Parathyroid adenoma (tissue), 2 donors: ENCODE results near the gene UBAP2L.

Source experiments
- H2AFZ ChIP-seq: fragments of 300-600 bp; sonication (generic); one replicate; pipeline ENCODE4 v1.7.0; 2017; ENCODE audit warnings: antibody characterized with exemption, mild to moderate bottlenecking
- H3K27ac ChIP-seq: fragments of 300-600 bp; sonication (generic); one replicate; pipeline ENCODE4 v1.7.0; 2017
- H3K27me3 ChIP-seq: fragments of 300-600 bp; sonication (generic); one replicate; pipeline ENCODE4 v1.7.0; 2017; ENCODE audit warnings: low read length; ENCODE audit not compliant: control insufficient read depth, insufficient read depth
- H3K36me3 ChIP-seq: fragments of 300-600 bp; sonication (generic); one replicate; pipeline ENCODE4 v1.7.0; 2017; ENCODE audit warnings: low read length; ENCODE audit not compliant: control insufficient read depth, insufficient read depth
- H3K4me1 ChIP-seq: fragments of 300-600 bp; sonication (generic); one replicate; pipeline ENCODE4 v1.7.0; 2017; ENCODE audit warnings: control low read depth
- H3K4me2 ChIP-seq: fragments of 300-600 bp; sonication (generic); one replicate; pipeline ENCODE4 v1.7.0; 2017; ENCODE audit warnings: low read length
- H3K4me3 ChIP-seq: fragments of 300-600 bp; sonication (generic); one replicate; pipeline ENCODE4 v1.7.0; 2017; ENCODE audit warnings: low read depth, low read length
- H3K79me2 ChIP-seq: fragments of 300-600 bp; sonication (generic); one replicate; pipeline ENCODE4 v1.7.0; 2017; ENCODE audit warnings: control low read depth
- H3K9ac ChIP-seq: fragments of 300-600 bp; sonication (generic); one replicate; pipeline ENCODE4 v1.7.0; 2017; ENCODE audit warnings: mild to moderate bottlenecking
- H3K9me3 ChIP-seq: fragments of 300-600 bp; sonication (generic); one replicate; pipeline ENCODE4 v1.7.0; 2017; ENCODE audit warnings: low read length; ENCODE audit not compliant: control insufficient read depth
- TF ChIP-seq, protein P1 (sequence below): fragments of 300-600 bp; sonication (generic); IDR thresholded peaks from one replicate; pipeline ENCODE4 v1.7.0; 2017; ENCODE audit warnings: antibody characterized with exemption, mild to moderate bottlenecking
- donor health status: primary hyperparathyroidism.

The UBAP2L gene

DNA sequence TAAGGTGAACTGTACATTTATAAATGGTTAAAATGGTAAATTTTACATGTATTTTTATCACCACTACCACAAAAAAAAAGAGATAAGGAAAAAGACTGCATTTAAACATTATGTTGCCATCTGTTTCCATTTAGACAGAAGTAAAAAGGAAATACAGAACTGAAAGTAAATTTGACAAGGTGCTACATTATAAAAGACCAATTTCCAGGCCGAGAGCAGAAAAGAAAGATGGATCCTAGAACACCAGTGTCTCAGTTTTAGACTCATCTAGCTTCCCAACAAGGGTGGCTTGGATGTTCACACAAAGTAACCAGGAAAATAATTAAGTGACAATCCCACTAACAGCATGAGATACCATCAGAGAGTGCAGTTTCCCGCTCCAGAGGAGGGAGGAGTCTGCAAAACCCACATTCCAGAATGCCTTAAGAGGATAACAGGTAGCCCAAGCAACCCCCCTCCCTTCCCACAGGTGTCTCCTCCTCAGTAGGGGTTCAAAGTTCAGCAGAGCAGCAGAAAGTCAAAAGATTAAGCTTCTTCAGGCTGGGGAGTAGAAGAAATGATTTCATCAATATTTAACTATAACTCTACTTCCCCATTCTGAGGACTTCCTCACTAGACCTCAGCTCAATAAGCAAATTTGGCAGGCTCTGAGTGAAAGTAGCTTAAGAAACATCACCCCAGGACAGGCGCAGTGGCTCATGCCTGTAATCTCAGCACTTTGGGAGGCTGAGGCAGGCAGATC lies 40.6 kb upstream of the UBAP2L start:
- Histone ChIP-seq H3K4me1 (peaks cover 5% of the 10 kb centered on the region), H2AFZ (no peak overlapping the region), H3K9ac (no peak overlapping the region), H3K27ac (no peak overlapping the region), H3K9me3 (no peaks in the 10 kb centered on the region), H3K36me3 (no peaks in the 10 kb centered on the region), H3K27me3 (no peaks in the 10 kb centered on the region), H3K4me2 (no peak overlapping the region), H3K4me3 (no peak overlapping the region), H3K79me2 (peaks cover 18% of the 10 kb centered on the region)
- TF ChIP-seq, protein P1, sequence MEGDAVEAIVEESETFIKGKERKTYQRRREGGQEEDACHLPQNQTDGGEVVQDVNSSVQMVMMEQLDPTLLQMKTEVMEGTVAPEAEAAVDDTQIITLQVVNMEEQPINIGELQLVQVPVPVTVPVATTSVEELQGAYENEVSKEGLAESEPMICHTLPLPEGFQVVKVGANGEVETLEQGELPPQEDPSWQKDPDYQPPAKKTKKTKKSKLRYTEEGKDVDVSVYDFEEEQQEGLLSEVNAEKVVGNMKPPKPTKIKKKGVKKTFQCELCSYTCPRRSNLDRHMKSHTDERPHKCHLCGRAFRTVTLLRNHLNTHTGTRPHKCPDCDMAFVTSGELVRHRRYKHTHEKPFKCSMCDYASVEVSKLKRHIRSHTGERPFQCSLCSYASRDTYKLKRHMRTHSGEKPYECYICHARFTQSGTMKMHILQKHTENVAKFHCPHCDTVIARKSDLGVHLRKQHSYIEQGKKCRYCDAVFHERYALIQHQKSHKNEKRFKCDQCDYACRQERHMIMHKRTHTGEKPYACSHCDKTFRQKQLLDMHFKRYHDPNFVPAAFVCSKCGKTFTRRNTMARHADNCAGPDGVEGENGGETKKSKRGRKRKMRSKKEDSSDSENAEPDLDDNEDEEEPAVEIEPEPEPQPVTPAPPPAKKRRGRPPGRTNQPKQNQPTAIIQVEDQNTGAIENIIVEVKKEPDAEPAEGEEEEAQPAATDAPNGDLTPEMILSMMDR = no peak

DNA sequence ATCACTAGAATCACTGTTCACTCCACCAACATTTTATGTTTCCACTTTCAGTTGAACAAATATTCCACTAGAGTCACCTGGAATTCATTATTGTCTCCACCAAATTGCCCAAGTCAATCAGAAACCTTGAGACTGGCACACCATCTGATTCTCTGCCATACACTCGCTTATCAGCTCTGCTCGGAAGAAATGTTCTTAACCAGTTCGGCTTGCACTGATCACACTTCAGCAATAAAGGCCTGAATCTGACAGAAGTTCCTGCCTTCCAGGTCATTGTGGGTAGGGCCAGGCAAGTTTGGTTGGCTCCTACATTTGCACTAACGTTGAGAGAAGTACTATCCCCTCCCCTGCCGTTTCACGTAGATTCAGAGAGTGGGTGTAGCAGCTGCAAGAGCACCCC lies 38.8 kb upstream of the UBAP2L start:
- Histone ChIP-seq H3K9ac (no peak overlapping the region), H3K79me2 (peaks cover 18% of the 10 kb centered on the region), H3K4me2 (peak overlapping the region; percentile 79), H3K4me3 (peak overlapping the region; percentile 90), H3K36me3 (no peaks in the 10 kb centered on the region), H3K9me3 (no peaks in the 10 kb centered on the region), H3K4me1 (peaks cover 5% of the 10 kb centered on the region), H2AFZ (no peak overlapping the region), H3K27ac (peak overlapping the region; percentile 88), H3K27me3 (no peaks in the 10 kb centered on the region)
- TF ChIP-seq, protein P1 = no peak

DNA sequence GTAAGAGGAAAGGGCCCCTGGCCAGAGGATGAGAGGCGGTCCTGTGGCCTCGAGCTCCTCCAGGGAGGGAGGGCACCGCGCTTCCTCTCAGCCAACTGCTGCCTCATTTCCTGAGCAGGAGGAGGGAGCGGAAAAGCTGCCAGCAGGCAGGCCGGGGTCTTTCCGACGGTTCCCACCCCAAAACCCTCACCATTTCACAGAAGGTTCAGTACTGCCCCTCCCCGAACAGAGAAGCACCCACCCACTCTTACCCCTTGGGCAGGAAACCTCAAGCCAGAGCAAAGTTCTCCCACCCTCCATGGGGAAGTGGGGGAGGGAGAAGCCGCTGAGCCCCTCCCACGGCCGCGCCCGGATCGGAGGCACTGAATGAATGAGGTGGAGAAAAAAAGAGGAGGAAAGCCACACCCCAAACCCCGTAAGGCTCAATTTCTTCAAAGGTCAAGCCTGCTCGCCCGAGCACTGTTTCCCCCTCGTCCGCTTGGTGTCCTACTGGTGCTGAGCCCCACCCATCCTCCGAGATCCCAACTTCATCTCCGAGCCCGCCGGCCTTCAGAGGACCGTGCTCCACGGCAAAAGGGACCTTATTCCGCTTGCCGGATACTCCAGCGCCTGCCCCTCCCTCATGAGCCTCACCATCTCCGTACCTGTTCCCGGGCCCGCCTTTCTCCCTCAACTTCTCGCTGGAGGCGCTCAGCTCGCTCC lies 38.3 kb upstream of the UBAP2L start:
- H3K4me2 ChIP-seq = peak overlapping the region; percentile 79
- peak overlapping the region; percentile 29 for H3K9ac ChIP-seq
- TF ChIP-seq, protein P1 = no peak
- H3K27ac ChIP-seq = peak overlapping the region; percentile 88
- no peaks in the 10 kb centered on the region for H3K9me3 ChIP-seq
- no peaks in the 10 kb centered on the region for H3K36me3 ChIP-seq
- peak overlapping the region; percentile 90 for H3K4me3 ChIP-seq
- no peaks in the 10 kb centered on the region for H3K27me3 ChIP-seq
- H2AFZ ChIP-seq = peak overlapping the region; percentile 87
- peaks cover 5% of the 10 kb centered on the region for H3K4me1 ChIP-seq
- H3K79me2 ChIP-seq = peaks cover 18% of the 10 kb centered on the region

DNA sequence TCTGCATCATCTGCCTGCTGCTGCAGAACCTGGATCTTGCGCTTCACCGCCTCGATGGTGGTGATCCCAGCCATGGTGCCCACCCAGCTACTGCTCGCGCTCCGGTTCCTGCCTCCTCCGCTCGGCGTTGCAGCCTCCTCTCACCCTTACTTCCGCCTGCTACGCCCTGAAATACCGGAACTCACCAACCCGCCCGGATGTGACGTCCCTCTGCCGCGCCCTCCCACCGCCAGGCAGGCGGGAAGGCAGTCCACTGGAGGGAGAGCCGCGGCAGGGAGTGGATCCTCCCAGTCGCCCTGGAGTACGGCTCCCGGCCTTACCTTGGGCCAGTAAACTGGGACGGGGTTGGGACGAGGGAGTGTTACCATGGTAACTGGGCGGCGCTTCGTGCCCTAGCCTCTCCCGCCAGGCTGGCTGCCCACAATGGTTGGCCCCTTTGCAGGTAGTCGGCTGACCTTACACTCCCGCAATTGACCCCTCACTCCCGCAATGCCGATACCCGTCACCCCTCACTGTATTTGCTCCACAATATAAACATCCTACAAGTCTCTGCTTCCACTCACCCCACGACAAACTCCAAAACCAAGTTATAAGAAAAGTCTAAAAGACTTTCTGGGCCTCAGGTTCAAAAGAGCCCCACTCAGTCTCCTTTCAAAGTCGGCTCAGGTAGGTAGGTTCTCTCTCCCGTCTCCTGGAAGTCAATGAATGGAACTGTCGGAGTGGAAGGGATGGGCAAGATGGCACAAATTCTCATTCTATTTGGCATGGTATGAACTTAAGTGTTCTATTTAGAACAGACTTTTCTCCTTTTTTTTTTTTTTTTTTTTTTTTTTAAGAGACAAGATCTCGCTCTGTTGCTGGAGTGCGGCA lies 37.5 kb upstream of the UBAP2L start:
- Histone ChIP-seq H3K4me1 (peaks cover 5% of the 10 kb centered on the region), H3K27me3 (no peaks in the 10 kb centered on the region), H3K36me3 (no peaks in the 10 kb centered on the region), H3K4me2 (peak overlapping the region; percentile 79), H3K9me3 (no peaks in the 10 kb centered on the region), H3K79me2 (peaks cover 16% of the 10 kb centered on the region), H3K9ac (peak overlapping the region; percentile 29), H2AFZ (peak overlapping the region; percentile 87), H3K27ac (peak overlapping the region; percentile 88), H3K4me3 (peak overlapping the region; percentile 90)
- TF ChIP-seq, protein P1 = no peak
